B cell (primary cell): ENCODE measurements around the gene MIA3. TPM values are rescaled to one million over a fixed set of nuclear protein-coding genes. Genes with fewer than 3 reads are reported as not detected.

ENCODE experiments used
- ATAC-seq: fragments of 200-7000 bp; cut with Tn5 transposase; one replicate; pipeline ENCODE4 v1.10.0; 2021; ENCODE audit warnings: low read depth, mild to moderate bottlenecking, moderate number of reproducible peaks, moderate library complexity
- CTCF ChIA-PET: fragments of 350-600 bp; sonication (Branson Sonifier 250); formaldehyde crosslinking; loops from one replicate; lab custom pipeline; 2021; ENCODE audit warnings: antibody characterized with exemption, inconsistent platforms; lab: Charles Lee
- POLR2A ChIA-PET: fragments of 350-600 bp; sonication (Branson Sonifier 250); formaldehyde crosslinking; loops from one replicate; lab custom pipeline; 2021; ENCODE audit warnings: antibody characterized with exemption; lab: Charles Lee
- DNase-seq: peaks from one replicate; pipeline ENCODE4 v3.0.0; 2013
- H2AFZ ChIP-seq: 2 replicates; pipeline ENCODE4 v1.6.1; 2012; ENCODE audit warnings: mild to moderate bottlenecking, low read depth, low read length; ENCODE audit not compliant: insufficient read depth, poor library complexity, severe bottlenecking
- H3K27ac ChIP-seq, 2 donors: 1 replicate in 1 of 2; 2 replicates in 1 of 2; pipeline ENCODE4 v1.5.1; 2012 to 2013; ENCODE audit warnings: low read length in 2 of 2, mild to moderate bottlenecking in 2 of 2, moderate library complexity in 1 of 2
- H3K27me3 ChIP-seq, 4 experiments: fragments of 200-600 bp in 1 of 4; sonication (generic) in 1 of 4; replicated peaks in 1 of 4; 1 replicate in 2 of 4; 2 replicates in 2 of 4; pipeline versions ENCODE4 v1.6.1 to v1.7.0; 2013 to 2016; ENCODE audit warnings: low read length in 3 of 4, mild to moderate bottlenecking in 2 of 4, mixed read lengths in 1 of 4, moderate library complexity in 1 of 4; ENCODE audit not compliant: insufficient read depth in 4 of 4, control insufficient read depth in 3 of 4; ENCODE audit errors: control extremely low read depth in 1 of 4
- H3K36me3 ChIP-seq, 2 experiments: replicated peaks in 1 of 2; 1 replicate in 1 of 2; 2 replicates in 1 of 2; pipeline versions ENCODE4 v1.6.1 to v1.7.1; 2013; ENCODE audit warnings: low read length in 1 of 2; ENCODE audit not compliant: insufficient read depth in 2 of 2, control insufficient read depth in 1 of 2; ENCODE audit errors: control extremely low read depth in 1 of 2, extremely low read depth in 1 of 2
- H3K4me1 ChIP-seq, 2 donors: fragments of 200-600 bp in 1 of 2; sonication (generic) in 1 of 2; 1 replicate in 1 of 2; 2 replicates in 1 of 2; pipeline versions ENCODE4 v1.5.1 to v1.6.1; 2013 to 2017; ENCODE audit warnings: low read length in 2 of 2; ENCODE audit not compliant: control insufficient read depth in 2 of 2, insufficient read depth in 2 of 2
- H3K4me2 ChIP-seq: replicated peaks from 2 replicates; pipeline ENCODE3; 2012; ENCODE audit warnings: mild to moderate bottlenecking, low read depth, low read length; ENCODE audit not compliant: poor library complexity, severe bottlenecking
- H3K4me3 ChIP-seq, 5 experiments: fragments of 200-600 bp in 1 of 5; sonication (generic) in 1 of 5; 1 replicate in 3 of 5; 2 replicates in 2 of 5; pipeline versions ENCODE4 v1.5.1 to v1.7.0; 2011 to 2016; ENCODE audit warnings: low read length in 4 of 5, mild to moderate bottlenecking in 4 of 5, low read depth in 2 of 5, control low read depth in 1 of 5, moderate library complexity in 1 of 5; ENCODE audit not compliant: insufficient read depth in 1 of 5; ENCODE audit errors: control extremely low read depth in 1 of 5, extremely low read depth in 1 of 5
- H3K79me2 ChIP-seq: fragments of 200-600 bp; sonication (generic); one replicate; pipeline ENCODE4 v1.6.0; 2016; ENCODE audit warnings: low read length; ENCODE audit not compliant: control insufficient read depth, insufficient read depth
- H3K9ac ChIP-seq: fragments of 200-600 bp; sonication (generic); 2 replicates; pipeline ENCODE4 v1.6.1; 2017; ENCODE audit warnings: mild to moderate bottlenecking, low read length, moderate library complexity
- H3K9me3 ChIP-seq, 3 donors: one replicate each; pipeline versions ENCODE4 v1.6.1 to v1.7.1; 2013; ENCODE audit warnings: low read length in 2 of 3; ENCODE audit not compliant: control insufficient read depth in 2 of 3, insufficient read depth in 1 of 3; ENCODE audit errors: control extremely low read depth in 1 of 3
- H4K20me1 ChIP-seq: 2 replicates; pipeline ENCODE4 v1.6.0; 2012; ENCODE audit warnings: mild to moderate bottlenecking, low read length; ENCODE audit not compliant: insufficient read depth, control insufficient read depth, poor library complexity, severe bottlenecking
- H3K27ac Mint-ChIP-seq: one replicate; pipeline ENCODE4 v1.8.0; 2021; ENCODE audit warnings: mixed read lengths
- H3K27me3 Mint-ChIP-seq: one replicate; pipeline ENCODE4 v1.8.0; 2021; ENCODE audit warnings: mixed read lengths
- H3K4me1 Mint-ChIP-seq: one replicate; pipeline ENCODE4 v1.8.0; 2021; ENCODE audit warnings: mixed read lengths
- H3K4me3 Mint-ChIP-seq: one replicate; pipeline ENCODE4 v1.8.0; 2021; ENCODE audit warnings: mixed read lengths
- H3K9me3 Mint-ChIP-seq: one replicate; pipeline ENCODE4 v1.8.0; 2022; ENCODE audit warnings: mixed read lengths; ENCODE audit not compliant: insufficient read depth
- EZH2 ChIP-seq: IDR thresholded peaks from 2 replicates; pipeline ENCODE4 v1.6.1; 2012; ENCODE audit warnings: borderline replicate concordance, low read depth, mild to moderate bottlenecking, moderate library complexity, low read length; ENCODE audit not compliant: insufficient read depth, poor library complexity, severe bottlenecking
- WGBS: methylation state at CpG from one replicate; pipeline ENCODE4 v1.1.5; 2013; ENCODE audit warnings: missing lambda C conversion rate; ENCODE audit not compliant: insufficient coverage; 5-methylcytosine and 5-hydroxymethylcytosine counted together
- intact Hi-C: fragments of 100-400 bp; cut with micrococcal nuclease; formaldehyde crosslinking; loops from one replicate; pipeline ENCODE4 v1.10.0; 2022
- polyA plus RNA-seq: library from polyadenylated mRNA; depleted of rRNA; stranded (reverse); fragments of >200 nt; gene quantifications from 2 replicates; pipeline ENCODE4 v1.2.3, GENCODE V29; 2012
- total RNA-seq, 2 donors: library from RNA; stranded (reverse); fragments of 120-200 nt in 1 of 2; gene quantifications; 1 replicate in 1 of 2; 2 replicates in 1 of 2; pipeline versions ENCODE4 v1.2.3 to v1.2.4, GENCODE V29; 2013 to 2022
- TF ChIP-seq, protein P1 (sequence below): fragments of 200-600 bp; IDR thresholded peaks from one replicate; pipeline ENCODE4 v1.8.0; 2022; ENCODE audit warnings: antibody characterized with exemption, mild to moderate bottlenecking

Gene MIA3
- total and polyA plus RNA-seq, 2 donors (not counting 1 experiment from before 2014, with no cell fraction given), result 69.2 to 109 TPM

DNA sequence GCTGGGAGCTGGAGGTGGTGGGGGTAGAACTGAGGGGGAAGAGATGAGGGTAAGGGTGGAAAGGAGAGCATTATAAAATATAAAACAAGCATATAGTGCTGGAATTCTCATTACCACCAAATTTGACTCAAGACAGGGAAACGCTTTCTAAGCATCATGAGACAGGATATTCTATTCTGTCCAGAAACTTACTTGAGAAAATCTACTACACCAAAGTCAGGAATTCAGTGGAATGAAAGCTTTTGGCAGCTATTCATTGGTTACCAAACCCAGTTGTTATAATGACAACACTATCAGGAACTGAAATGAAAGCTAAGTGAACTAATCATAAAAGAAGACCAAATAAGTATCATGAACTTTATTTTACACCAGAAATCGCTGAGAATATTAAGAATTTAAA lies 79.9 kb downstream of the MIA3 start:
- Histone ChIP-seq H3K36me3 (peaks cover 8 to 66% of the 10 kb centered on the region in 2 experiments), H3K4me3 (no peak overlapping the region), H4K20me1 (peaks cover 71% of the 10 kb centered on the region), H3K9me3 (peaks cover 0 to 1% (median 0%) of the 10 kb centered on the region in 3 donors), H3K4me2 (no peak overlapping the region), H3K27me3 (no peaks in the 10 kb centered on the region), H3K4me1 (peaks cover 4 to 6% of the 10 kb centered on the region in 2 donors), H3K79me2 (peaks cover 89% of the 10 kb centered on the region), H2AFZ (no peak overlapping the region), H3K27ac (no peak overlapping the region), H3K9ac (no peak overlapping the region)
- intact Hi-C loops, result no loop called here
- H3K9me3 Mint-ChIP-seq, result no peaks in the 10 kb centered on the region
- TF ChIP-seq, protein P1, sequence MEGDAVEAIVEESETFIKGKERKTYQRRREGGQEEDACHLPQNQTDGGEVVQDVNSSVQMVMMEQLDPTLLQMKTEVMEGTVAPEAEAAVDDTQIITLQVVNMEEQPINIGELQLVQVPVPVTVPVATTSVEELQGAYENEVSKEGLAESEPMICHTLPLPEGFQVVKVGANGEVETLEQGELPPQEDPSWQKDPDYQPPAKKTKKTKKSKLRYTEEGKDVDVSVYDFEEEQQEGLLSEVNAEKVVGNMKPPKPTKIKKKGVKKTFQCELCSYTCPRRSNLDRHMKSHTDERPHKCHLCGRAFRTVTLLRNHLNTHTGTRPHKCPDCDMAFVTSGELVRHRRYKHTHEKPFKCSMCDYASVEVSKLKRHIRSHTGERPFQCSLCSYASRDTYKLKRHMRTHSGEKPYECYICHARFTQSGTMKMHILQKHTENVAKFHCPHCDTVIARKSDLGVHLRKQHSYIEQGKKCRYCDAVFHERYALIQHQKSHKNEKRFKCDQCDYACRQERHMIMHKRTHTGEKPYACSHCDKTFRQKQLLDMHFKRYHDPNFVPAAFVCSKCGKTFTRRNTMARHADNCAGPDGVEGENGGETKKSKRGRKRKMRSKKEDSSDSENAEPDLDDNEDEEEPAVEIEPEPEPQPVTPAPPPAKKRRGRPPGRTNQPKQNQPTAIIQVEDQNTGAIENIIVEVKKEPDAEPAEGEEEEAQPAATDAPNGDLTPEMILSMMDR, result no peak
- TF ChIP-seq EZH2, result no peak
- ATAC-seq, result no peak
- WGBS, result no CpG with 5 or more reads among the region's 2 CpGs
- DNase-seq, result no peak
- ChIA-PET CTCF (interaction anchor here (1.0 kb wide), 1 partner anchor 383 kb away, joined by 3 read pairs; no protein-coding TSS in a partner anchor), POLR2A (interaction anchor here (0.7 kb wide), 1 partner anchor 26 kb away, joined by 6 read pairs; no protein-coding TSS in a partner anchor)
- peaks cover 24% of the 10 kb centered on the region for H3K4me1 Mint-ChIP-seq
- no peaks in the 10 kb centered on the region for H3K27me3 Mint-ChIP-seq
- H3K27ac Mint-ChIP-seq, result no peak overlapping the region
- H3K4me3 Mint-ChIP-seq, result no peak overlapping the region

DNA sequence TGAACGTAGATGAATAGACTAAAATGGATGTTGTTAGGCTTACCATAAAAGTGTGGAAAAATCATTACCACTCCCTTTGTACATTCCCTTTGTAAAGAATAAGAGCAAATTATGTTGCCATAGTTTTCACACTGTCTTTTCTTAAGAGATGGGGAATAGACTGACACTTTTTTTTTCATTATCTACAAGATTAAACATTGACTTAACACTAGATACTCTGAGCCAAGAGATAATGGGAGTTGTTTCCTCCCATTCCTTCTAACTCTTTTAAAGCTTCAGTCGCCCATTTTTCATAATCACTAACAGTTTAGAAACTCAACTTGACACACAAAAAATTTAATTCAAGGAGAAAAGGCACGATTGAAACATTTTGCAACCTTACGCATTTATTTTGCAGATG lies 84.3 kb downstream of the MIA3 start:
- Histone ChIP-seq H3K79me2 (peaks cover 97% of the 10 kb centered on the region), H2AFZ (no peak overlapping the region), H3K4me2 (no peak overlapping the region), H3K4me1 (peaks cover 3 to 18% of the 10 kb centered on the region in 2 donors), H3K27me3 (no peaks in the 10 kb centered on the region), H3K9me3 (peaks cover 3 to 6% (median 6%) of the 10 kb centered on the region in 3 donors), H3K4me3 (no peak overlapping the region), H3K36me3 (peaks cover 13 to 69% of the 10 kb centered on the region in 2 experiments), H4K20me1 (peaks cover 87% of the 10 kb centered on the region), H3K9ac (no peak overlapping the region), H3K27ac (peak overlapping the region in 1 of 2 donors; percentile 28)
- Mint-ChIP-seq H3K4me3 (no peak overlapping the region), H3K4me1 (peaks cover 36% of the 10 kb centered on the region), H3K9me3 (peaks cover 3% of the 10 kb centered on the region), H3K27me3 (no peaks in the 10 kb centered on the region), H3K27ac (no peak overlapping the region)
- ATAC-seq, result no peak
- WGBS, result 80% methylated on average over 1 of the region's 4 CpGs
- no peak for TF ChIP-seq EZH2
- TF ChIP-seq, protein P1, result no peak
- no peak for DNase-seq
- POLR2A ChIA-PET, result no interaction called here
- intact Hi-C loops, result no loop called here
- CTCF ChIA-PET, result no interaction called here
